Kidney (tissue), 14 donors: ENCODE measurements around the gene LMOD3. TPM values are rescaled to one million over a fixed set of nuclear protein-coding genes. Genes with fewer than 3 reads are reported as not detected.
A peak's percentile ranks its signal among the peaks of the same experiment; 100 is the strongest.

ENCODE experiments used
- DNase-seq, 5 donors: peaks; one replicate each; pipeline ENCODE4 v3.0.0-alpha.2; 2013 to 2020
- FAIRE-seq: peaks from 2 replicates; lab custom pipeline; 2012; peaks lifted over from hg19 to GRCh38; lab: Jason Lieb, UNC
- H3K27ac ChIP-seq, 2 donors: one replicate each; pipeline ENCODE4 v1.7.0; 2013; ENCODE audit warnings: low read depth in 2 of 2, low read length in 2 of 2, inconsistent platforms in 1 of 2
- H3K27me3 ChIP-seq: one replicate; pipeline ENCODE4 v1.7.1; 2013; ENCODE audit warnings: low read length, inconsistent platforms; ENCODE audit not compliant: control insufficient read depth, insufficient read depth
- H3K36me3 ChIP-seq, 3 donors: one replicate each; pipeline versions ENCODE4 v1.7.0 to v1.7.1; 2013; ENCODE audit warnings: low read length in 3 of 3, control low read depth in 1 of 3, inconsistent platforms in 1 of 3; ENCODE audit not compliant: insufficient read depth in 3 of 3, control insufficient read depth in 2 of 3
- H3K4me1 ChIP-seq, 3 donors: one replicate each; pipeline versions ENCODE4 v1.7.0 to v1.7.1; 2013; ENCODE audit warnings: low read length in 3 of 3, inconsistent platforms in 1 of 3, low read depth in 1 of 3; ENCODE audit not compliant: control insufficient read depth in 2 of 3, insufficient read depth in 2 of 3
- H3K4me3 ChIP-seq, 3 donors: one replicate each; pipeline versions ENCODE4 v1.7.0 to v1.8.1; 2013; ENCODE audit warnings: low read length in 3 of 3, control low read depth in 1 of 3, inconsistent platforms in 1 of 3
- H3K9ac ChIP-seq, 3 donors: one replicate each; pipeline versions ENCODE4 v1.7.0 to v1.7.1; 2013; ENCODE audit warnings: low read length in 3 of 3, control low read depth in 1 of 3, inconsistent platforms in 1 of 3
- H3K9me3 ChIP-seq, 3 donors: one replicate each; pipeline versions ENCODE4 v1.7.0 to v1.7.1; 2013; ENCODE audit warnings: low read length in 3 of 3, control low read depth in 1 of 3, inconsistent platforms in 1 of 3; ENCODE audit not compliant: control insufficient read depth in 2 of 3, insufficient read depth in 1 of 3
- CTCF ChIP-seq: IDR thresholded peaks from 3 replicates; pipeline ENCODE4 v1.5.1; 2012; ENCODE audit warnings: mild to moderate bottlenecking, moderate library complexity, borderline replicate concordance; ENCODE audit not compliant: insufficient read depth; ENCODE audit errors: extremely low read depth
- intact Hi-C: fragments of 100-400 bp; cut with DNase I; formaldehyde crosslinking; loops from one replicate; pipeline ENCODE4 v1.11.1; 2022
- polyA plus RNA-seq: library from polyadenylated mRNA; stranded (reverse); fragments of 350-450 nt; fragmentation: Illumina TruSeq; extraction: RNeasy Lipid Tissue Mini Kit (QIAGEN cat#74804); gene quantifications from one replicate; pipeline ENCODE4 v1.2.3, GENCODE V29; 2014; ENCODE audit warnings: low read depth, low replicate concordance; ENCODE audit not compliant: insufficient read depth
- total RNA-seq: library from RNA; stranded (reverse); fragmentation: NEBNext Ultra II Directional; extraction: Animal tissue kit (Norgen Biotek cat#: 25700); gene quantifications from one replicate; pipeline ENCODE4 v1.2.1, GENCODE V29; 2021
- donor health status: control.
- donor health status: control.
- donor health status: control.
- donor health status: control.
- donor health status: control.
- donor health status: DM: yes; HTN: yes; CAD: no.
- donor health status: Normal renal cell carcinoma (clear cell type).

The LMOD3 gene
- total and polyA plus RNA-seq, 2 donors from 2014 or later, result 0.09 to 0.28 TPM

- intact Hi-C loops, result no loop called here
- no peak for DNase-seq
Measured at GRCh38 chr3:69126216-69126615, 3.8 kb upstream of the LMOD3 start.

GRCh38 chr3:69121950-69122349 lies 445 bp downstream of the LMOD3 start:
- H3K27me3 ChIP-seq, result no peaks in the 10 kb centered on the region
- no peaks in the 10 kb centered on the region for H3K36me3 ChIP-seq
- no peak overlapping the region for H3K9ac ChIP-seq
- FAIRE-seq (no peak), DNase-seq (no peak)
- H3K27ac ChIP-seq, result no peak overlapping the region
- TF ChIP-seq CTCF, result no peak
- intact Hi-C loops, result no loop called here
- no peak overlapping the region for H3K4me3 ChIP-seq
- no peaks in the 10 kb centered on the region for H3K9me3 ChIP-seq
- no peaks in the 10 kb centered on the region for H3K4me1 ChIP-seq

More at GRCh38 chr3:69126216-69126615, 3.8 kb upstream of the LMOD3 start:
- no peak overlapping the region for H3K9ac ChIP-seq
- no peaks in the 10 kb centered on the region for H3K36me3 ChIP-seq
- TF ChIP-seq CTCF, result no peak
- H3K4me1 ChIP-seq, result no peaks in the 10 kb centered on the region
- no peaks in the 10 kb centered on the region for H3K9me3 ChIP-seq
- H3K27me3 ChIP-seq, result no peaks in the 10 kb centered on the region
- no peak overlapping the region for H3K4me3 ChIP-seq
- no peak for FAIRE-seq
- H3K27ac ChIP-seq, result no peak overlapping the region

GRCh38 chr3:69121513-69121912 lies 882 bp downstream of the LMOD3 start:
- DNase-seq (no peak), FAIRE-seq (no peak)
- TF ChIP-seq CTCF, result no peak
- H3K4me3 ChIP-seq, result no peak overlapping the region
- H3K36me3 ChIP-seq, result no peaks in the 10 kb centered on the region
- no peak overlapping the region for H3K27ac ChIP-seq
- H3K4me1 ChIP-seq, result no peaks in the 10 kb centered on the region
- H3K9me3 ChIP-seq, result no peaks in the 10 kb centered on the region
- intact Hi-C loops, result no loop called here
- H3K27me3 ChIP-seq, result no peaks in the 10 kb centered on the region
- H3K9ac ChIP-seq, result no peak overlapping the region

DNA sequence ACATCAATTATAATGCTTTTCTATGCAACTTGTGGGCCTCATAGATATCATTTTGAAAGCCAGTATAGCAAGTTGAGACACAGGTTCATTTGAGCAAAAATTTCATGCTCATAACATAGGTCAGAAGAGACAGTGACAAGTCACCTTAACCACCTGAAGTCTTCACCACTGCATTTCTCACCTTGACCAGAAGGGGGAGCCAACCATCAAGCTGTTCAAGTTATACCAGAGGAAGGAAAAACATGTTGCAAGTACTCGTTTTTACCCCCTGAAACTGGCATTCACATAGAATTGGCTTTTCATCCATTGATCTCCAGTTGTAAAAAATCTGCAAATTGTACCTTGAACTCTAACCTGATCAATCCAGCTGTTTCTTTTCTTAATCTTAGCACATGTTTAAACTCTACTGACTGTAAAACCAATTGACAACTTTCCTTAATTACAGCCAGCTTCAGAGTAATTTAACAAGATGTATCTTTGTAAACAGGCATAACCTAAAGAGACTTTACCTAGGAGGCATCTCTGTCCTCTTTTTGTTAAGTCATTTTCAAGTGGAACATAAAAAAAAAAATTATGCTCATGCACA lies 1.4 kb downstream of the LMOD3 start:
- peak; percentile 92 for TF ChIP-seq CTCF
- Histone ChIP-seq H3K36me3 (no peaks in the 10 kb centered on the region), H3K4me3 (no peak overlapping the region), H3K9me3 (no peaks in the 10 kb centered on the region), H3K4me1 (no peaks in the 10 kb centered on the region), H3K9ac (no peak overlapping the region), H3K27me3 (no peaks in the 10 kb centered on the region), H3K27ac (no peak overlapping the region)
- intact Hi-C loops, result no loop called here
- DNase-seq (peak in 4 of 5 donors; percentile 79 to 89 (median 81)), FAIRE-seq (peak; percentile 83)
